Right renal pelvis (tissue), 4 donors: Measurements from ENCODE around the gene LOXL1. TPM values are rescaled to one million over a fixed set of nuclear protein-coding genes. Genes with fewer than 3 reads are reported as not detected.
"Not testable (repeated sequence)": the region's sequence is repeated elsewhere in the genome, so short reads cannot be mapped to it uniquely, and the experiment has no call there.

ENCODE experiments used
- DNase-seq, 4 donors: peaks; one replicate each; pipeline ENCODE4 v3.0.0-alpha.2; 2013; ENCODE audit warnings: low read depth in 4 of 4, low spot score in 3 of 4, missing footprints in 1 of 4
- polyA plus RNA-seq, 4 donors: library from polyadenylated mRNA; unstranded; fragments of 120-200 nt; gene quantifications; one replicate each; pipeline ENCODE4 v1.2.1, GENCODE V29; 2013; ENCODE audit not compliant: insufficient read length in 4 of 4

The LOXL1 gene
- polyA plus RNA-seq, 4 donors = 80.8 to 86.6 (median 85.0) TPM

- no peak for DNase-seq
Measured at GRCh38 chr15:73951601-73952000, 25.3 kb downstream of the LOXL1 start.

DNA sequence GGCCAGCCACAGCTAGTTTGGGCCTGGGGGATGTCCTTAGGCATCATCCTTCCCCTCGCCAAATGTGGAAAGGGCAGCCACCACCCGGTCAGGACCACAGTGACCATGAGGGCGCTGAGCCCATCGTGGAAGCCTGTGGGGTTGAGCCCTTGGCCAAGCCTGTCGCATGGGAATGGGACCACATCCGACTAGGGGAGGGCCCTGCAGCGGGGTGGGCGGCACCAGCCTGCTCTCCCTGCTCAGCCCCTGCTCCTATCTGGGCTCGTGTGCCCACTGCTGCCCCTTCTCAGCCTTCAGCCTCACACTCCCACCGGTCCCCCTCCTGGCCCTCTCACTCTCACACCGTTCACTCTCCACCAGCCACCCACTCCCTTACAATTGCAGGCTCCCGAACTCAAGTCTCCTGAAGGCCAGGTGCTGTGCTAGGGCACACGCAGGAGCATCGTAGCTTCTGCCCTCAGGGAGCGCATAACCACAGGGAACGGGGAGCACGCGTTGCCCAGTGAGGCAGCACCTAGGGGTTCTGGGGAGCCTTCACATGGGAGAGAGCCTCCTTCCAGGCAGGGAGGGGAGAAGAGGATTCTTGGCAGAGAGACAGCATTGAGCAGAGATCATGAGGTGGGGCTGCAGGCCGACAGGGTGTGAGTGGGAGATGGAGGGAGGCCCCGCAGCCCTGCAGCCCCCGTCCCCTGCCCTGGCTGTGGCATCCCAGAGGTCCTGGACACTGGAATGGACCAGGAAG is 26.1 kb downstream of the LOXL1 start:
- no peak for DNase-seq

DNA sequence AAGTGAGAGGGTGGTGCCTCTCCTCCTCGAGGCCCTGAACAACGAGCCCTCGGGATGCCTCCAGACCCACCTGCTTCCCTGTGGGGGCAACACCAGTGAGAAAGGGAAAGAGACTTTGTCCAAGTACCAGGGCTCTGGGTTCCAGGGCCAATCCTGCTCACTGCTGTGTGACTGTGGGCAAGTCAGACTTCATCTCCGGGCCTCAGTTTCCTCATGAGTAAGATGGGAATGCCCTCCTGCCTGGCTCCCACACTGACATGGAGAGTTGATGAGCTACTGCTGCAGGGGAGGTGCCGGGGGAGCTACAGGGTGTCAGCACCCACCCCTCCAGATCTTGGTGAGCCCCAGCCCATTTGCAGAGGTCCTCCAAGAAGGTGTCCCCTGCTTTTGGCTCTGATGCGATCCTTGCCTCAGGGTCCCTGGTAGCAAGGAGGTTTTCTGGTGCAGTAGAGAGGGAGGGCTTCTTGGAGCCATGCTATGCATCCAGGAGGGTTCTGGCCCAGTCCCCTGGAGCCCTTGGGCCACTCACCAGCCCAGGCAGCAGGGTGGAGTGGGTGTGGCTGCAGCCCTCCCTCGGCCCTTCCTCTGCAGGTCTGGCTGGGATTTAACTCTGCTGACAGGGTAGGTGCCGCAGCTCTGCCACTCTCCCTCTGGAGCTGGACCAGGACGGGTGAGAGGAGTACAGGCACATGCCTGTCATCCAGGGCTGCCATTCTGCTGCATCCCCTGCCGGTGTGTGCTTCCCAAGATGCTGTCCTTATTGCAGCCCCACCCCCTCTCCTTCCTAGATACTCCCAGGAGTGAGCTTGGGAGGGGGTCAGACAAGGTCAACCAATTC is 26.9 kb downstream of the LOXL1 start:
- DNase-seq = no peak

GRCh38 chr15:73954188-73955145 is 28.2 kb downstream of the LOXL1 start:
- DNase-seq = no peak

GRCh38 chr15:73955326-73955725 is 29.1 kb downstream of the LOXL1 start:
- no peak for DNase-seq

DNA sequence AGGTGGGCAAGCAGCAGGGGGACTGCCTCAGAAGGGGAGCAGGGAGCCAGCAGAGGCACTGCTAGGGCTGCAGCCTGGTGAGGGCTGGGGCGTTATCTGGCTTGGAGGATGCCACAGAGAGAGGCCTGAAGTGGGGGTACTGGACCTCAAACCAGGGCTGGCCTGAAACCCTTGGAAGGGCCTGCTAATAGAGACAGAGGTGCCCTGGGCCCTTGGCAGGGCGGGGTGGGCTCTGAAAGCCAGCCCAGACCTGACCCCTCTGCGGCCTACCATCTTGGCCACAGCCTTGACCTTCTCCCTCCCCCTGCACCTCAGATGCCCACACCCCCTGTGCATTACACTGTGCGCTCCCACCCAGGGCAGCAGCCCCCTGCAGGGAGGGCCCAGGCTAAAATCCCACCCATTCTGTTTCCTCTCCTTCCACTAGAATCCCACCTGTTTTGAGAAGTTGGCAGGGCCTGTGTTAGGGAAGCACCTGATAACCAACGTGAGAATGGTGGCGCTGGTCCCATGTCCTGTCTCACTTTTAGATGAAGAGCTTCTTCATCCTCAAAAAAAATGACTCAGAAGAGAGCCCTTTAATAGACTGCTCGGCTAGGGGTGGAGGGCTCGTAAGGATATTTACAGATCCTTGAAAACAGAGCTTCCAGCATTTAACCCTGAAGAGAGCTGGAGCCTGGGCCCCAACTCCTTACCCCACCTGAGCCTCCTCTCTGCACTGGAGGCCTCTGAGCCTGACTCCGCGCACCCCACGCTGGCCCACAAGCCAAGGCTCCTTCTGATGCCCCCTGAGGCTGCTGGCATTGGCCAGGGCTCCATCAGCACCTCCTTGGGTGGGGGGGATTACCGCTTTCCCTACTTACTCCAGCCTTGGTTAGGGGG is 29.8 kb downstream of the LOXL1 start:
- DNase-seq = no peak

DNA sequence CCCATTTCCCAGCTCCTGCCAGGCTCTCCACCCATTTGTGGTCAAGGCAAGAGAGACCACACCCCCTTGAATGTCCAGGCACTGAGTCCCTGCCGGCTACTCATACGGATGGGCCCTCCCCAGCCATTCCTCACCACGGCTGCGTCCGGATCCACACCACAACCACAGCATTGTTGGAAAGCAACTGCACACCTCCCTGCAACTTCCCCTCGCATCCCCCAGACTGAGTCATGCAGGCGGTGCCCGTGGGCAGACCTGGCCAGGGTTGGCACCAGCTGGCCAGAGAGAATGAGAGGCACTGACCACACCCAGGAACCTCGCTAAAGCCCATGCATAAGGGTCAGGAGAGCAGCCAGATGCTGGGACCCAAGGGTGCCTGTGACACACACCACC is 30.5 kb downstream of the LOXL1 start:
- no peak for DNase-seq

GRCh38 chr15:73957276-73957675 is 31.0 kb downstream of the LOXL1 start:
- DNase-seq = no peak

DNA sequence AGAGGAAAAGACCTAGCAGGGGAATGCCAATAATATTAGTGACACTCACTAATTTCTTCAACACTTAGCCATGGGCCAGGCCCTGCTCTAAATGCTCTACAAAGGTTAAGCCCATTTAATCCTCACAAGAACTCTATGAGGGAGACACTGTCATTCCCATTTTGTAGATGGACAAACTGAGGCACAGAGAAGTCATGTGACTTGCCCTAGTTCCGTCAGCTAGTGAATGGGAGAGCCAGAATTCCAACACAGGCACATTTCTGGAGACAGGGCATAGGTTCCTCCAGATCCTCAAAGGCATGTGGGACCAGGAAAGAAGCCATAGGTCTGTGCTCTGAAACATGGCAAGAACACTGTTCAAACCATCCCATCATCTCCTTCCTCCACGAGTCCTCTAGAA is 31.5 kb downstream of the LOXL1 start:
- DNase-seq = no peak

DNA sequence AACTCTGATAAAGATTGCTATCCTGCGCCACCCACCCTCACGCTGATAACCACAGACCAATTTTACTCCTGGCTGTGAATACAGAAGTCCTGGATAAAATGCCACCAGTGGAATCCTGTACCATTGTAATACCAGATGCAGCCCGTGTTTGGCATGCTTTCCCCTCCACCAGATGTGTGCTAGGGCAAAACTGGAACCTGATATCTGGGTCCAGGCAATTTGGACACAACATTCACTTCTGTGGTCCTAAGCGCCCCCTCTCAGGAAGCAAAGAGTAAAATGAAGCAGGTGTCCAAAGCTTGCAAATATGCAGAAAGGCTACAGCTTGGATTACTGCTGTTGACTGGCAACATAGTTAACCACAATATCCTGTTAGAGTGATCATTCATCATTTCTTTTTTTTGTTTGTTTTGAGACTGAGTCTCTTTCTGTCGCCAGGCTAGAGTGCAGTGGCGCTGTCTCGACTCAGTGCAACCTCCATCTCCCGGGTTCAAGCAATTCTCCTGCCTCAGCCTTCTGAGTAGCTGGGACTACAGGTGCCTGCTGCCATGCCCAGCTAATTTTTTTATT is 32.8 kb downstream of the LOXL1 start:
- DNase-seq = no peak

GRCh38 chr15:73959801-73960200 is 33.5 kb downstream of the LOXL1 start:
- no peak for DNase-seq

GRCh38 chr15:73960472-73961070 is 34.3 kb downstream of the LOXL1 start:
- not testable (repeated sequence) for DNase-seq

DNA sequence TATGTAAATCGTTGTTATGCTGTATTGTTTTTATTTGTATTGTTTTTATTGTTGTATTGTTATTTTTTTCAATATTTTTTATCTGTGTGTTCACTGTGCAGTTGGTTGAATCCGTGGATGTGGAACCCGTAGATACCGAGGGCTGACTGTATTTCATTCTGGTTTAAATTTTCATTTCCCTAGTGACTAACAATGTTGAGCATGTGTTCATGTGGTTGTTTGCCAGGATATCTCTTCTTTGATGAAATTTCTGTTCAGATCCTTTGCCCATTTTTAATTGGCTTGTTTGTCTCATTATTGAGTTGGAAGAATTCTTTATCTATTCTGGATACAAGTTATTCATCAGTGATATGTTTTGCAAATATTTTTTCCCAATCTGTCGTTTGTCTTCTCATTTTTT is 36.2 kb downstream of the LOXL1 start:
- no peak for DNase-seq

DNA sequence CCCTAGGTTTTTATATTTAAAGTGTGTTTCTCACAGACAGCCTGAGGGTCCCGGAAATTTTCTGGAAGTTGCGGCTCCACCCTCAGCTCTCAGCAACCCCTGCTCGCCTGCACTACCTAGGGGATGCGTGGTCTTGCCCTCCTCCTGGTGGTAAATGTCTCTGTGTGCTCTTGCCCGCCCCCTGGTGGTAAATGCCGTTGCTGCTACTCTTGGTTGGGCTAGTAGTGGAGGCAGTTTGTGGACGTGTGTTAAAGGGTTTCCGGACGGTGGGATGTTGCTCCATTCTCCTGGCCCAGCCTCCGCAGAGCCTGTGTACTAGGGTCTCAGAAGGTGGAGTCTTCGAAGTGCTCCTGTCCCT is 38.5 kb downstream of the LOXL1 start:
- peak in 2 of 4 donors; percentile 66 to 68 for DNase-seq

DNA sequence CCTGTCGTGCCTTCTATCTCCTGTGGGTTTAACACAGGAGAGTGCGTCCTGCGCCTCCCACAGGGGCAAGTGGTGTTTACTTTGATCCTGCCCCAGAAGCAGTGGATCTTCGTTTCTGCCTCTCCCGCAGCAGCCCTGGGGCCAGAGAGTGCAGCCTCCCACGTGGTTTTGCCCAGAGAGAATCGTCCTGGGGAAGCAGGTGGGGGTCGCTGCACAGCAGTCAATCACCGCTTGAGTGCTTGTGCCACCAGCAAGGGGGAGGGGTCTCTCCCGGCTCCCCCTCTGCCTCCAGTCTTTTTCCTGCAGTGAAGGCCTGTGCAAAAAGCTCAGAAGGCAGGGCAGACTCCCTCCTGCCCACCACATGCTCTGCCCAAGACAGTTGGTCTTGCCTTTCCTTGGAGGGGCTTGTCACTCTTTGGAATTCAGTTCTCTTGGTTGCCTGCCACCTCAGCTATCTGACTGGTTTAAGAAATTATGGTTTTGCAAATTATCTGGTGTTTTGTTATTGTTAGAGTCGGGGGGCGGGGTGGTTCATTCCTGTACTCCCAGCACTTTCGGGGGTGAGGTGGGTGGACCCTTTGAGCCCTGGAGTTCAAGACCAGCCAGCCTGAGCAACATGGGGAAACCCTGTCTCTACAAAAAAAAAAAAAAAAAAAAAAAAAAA is 39.0 kb downstream of the LOXL1 start:
- DNase-seq = no peak

DNA sequence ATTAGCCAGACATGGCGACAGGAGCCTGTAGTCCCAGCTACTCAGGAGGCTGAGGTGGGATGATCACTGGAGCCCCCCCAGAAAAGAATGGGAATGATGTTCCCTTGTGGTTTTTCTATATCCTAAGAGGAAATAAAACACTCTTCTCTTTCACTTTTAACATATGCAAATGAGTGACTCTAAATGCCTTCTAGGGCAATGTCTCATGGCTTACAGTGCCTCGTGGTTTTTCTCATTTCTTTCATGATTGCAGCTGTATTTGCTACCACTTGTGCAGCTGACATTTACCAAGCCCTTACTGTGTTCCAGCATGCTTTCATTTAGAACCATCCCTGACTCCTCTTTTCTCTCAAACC is 39.5 kb downstream of the LOXL1 start:
- no peak for DNase-seq

DNA sequence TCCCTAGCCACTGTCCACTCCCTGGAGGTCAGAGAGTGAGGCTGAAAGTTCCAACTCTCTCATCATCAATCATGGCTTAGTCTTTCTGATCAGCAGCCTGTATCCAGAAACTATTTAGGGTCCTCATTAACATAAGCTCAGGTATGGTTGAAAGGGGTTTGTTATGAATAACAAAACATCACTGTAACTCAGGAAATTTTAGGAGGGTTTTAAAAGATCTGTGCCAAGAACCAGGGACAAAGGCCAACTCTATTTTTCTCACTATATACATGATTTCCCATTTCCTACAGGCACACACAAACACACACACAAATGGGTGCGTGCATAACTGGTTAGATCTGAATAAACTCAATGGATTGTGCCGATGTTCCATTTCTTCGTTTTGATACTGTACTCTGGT is 42.2 kb downstream of the LOXL1 start:
- DNase-seq = no peak

DNA sequence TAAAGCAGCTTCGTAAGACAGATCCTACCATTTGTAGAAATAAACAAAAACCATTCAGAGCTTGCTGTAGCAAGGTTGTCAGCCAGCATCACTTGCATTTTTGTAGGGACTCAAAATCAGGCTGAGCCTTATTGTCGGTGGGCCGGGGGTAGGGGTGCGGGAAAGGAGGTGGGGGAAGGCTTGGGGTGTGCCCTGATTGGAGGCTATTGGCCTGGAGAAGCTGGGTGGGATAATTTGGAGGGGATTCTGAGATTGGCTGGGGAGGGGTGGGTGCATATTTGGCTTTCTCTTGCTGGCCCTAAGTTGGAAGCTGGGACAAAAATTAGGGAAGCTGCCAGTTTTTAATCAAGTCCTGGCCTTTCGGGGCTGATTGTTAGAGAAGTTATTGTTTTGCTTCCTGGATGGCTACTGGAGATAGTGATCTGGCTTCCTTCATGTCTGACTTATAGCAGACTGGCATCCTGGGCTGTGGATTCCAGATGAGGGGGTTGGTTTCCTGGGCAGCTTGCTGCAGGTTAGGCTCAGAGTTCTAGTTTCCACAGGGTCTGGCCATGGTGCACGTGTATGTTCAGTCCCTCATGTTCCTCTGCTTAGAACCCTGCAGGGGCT is 43.0 kb downstream of the LOXL1 start:
- no peak for DNase-seq
